Measurements from ENCODE around the gene THSD7B.

THSD7B gene

DNA sequence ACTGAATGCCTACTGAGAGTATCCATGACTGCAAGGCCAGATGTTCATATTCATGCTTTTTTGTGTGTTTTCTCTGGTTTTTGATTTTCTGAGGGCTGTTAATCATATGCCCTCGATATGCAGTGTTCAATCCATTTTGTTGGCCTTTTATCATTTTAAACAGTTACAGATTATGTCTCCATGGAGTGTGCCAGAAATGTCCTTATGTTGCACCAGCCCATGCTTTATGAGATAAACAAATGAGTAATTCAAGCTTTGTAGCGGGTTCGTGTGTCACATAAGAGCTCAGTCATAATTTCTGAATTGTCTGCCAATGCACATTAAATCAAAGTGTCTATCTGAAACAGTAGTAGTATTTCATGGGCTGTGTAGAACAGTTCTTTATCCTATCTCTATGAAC lies 583.0 kb downstream of the THSD7B start:
- DNase-seq (ENCODE audit: low read depth in 1 of 2, low spot score in 1 of 2): no peak

DNA sequence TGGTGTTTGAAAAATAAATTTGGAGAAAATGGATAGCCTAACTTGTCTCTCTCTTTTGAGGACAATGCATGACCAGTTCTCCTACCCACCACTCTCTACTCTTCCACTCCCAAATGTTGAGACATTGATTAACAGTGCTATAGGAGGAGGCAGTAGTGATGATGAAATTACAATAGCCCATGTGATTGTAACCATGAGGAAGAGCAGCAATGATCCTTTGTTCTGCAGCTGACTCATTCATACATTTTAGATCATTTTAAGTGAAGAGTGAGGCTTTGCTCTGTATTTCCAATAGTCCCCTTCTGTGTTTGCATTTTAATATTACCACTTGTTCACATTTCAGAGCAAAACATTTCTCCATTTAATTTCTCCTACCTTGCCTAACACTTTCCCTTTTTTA lies 592.3 kb downstream of the THSD7B start:
- DNase-seq (ENCODE audit: low read depth in 1 of 2, low spot score in 1 of 2): no peak

DNA sequence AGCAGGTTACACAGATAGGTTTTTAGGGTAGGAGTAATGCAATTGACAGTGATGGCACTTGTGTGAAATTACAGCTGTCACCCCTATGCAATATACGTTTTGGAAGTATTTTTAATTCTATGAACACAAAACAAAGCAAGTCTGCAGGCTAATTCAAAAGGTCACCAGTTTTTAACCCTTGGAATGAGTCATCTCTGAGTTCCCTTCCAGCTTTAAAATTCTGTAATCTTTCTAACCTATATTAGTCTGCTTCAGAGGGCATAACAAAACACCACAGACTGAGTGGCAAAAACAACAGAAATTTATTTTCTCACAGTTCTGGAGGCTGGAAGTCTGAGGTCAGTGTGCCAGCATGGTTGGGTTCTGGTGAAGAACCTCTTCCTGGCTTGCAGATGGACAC lies 602.0 kb downstream of the THSD7B start:
- DNase-seq (ENCODE audit: low read depth in 1 of 2, low spot score in 1 of 2): no peak

DNA sequence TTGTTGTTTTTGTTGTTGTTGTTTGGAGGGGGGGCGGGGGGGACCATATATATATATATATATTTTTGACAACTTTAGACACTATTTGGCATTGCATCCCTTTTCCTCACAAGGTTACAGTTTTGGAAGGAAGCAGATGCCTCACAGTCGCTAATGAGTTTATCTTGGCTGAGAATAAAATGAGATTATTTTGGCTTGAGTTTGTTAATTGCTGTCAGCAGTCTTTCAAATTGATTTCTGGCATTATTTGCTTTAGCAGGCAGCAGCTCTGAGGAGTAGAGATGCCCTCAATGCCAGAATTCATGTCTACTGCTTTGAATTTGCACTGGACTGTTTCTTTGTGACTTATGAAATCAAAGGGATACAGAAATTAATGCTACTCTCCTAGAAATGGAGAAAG lies 603.8 kb downstream of the THSD7B start:
- DNase-seq (ENCODE audit: low read depth in 1 of 2, low spot score in 1 of 2): no peak

DNA sequence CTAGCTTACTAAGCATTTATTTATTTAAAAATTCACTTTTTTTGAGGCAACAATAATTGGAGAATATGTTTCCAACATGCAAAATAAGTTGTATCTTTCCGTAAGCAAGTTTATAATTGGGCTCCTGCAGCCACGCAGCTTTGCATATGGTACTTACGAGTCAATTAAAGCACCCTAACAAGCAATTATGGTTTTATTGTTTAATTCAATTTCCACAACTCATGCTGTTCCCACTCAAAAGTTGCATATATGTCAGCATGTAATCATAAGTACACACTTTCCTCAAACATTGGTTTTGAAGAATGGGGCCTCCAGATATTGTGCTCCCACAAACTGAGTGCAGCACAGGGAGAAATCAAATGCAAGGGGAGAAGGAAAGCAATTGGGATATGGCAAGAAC lies 613.8 kb downstream of the THSD7B start:
- DNase-seq (ENCODE audit: low read depth in 1 of 2, low spot score in 1 of 2): no peak

DNA sequence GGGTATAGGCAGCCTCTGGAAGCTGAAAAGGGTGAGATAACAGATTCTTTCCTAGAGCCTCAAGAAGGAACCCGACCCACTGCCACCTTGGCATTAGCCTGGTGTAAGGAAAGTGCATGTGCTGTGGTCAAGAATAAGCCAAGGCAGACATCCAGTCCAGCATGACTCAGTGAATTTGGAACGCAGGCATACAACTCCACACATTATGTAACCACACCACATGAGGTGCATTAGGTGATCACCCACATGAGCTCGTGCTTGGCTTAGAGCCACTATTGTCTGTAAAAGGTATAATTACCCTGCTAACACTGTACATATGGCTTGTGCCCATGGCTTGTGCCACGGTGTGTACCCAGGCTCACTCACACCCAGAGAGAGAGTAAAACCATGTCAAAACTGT lies 615.3 kb downstream of the THSD7B start:
- no peak for DNase-seq (ENCODE audit: low read depth in 1 of 2, low spot score in 1 of 2)

DNA sequence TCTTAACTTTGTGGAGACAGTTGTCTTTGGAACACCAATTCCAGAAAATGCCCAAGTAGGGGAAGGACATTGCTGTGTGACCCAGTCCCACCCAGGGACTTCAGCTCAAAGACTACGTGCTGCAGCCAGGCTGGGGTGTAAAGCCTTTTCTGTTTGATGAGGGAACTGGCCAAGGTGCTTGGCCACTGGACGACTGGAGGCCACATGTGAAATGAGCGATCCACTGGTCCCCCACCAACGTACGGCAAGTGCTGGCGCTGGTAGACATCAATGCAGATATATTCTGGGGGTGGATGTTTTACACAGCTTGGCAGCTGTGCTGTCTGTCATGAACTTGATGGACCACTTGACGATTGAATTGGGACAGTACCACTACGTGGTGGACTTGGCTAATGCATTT lies 616.4 kb downstream of the THSD7B start:
- no peak for DNase-seq (ENCODE audit: low read depth in 1 of 2, low spot score in 1 of 2)

DNA sequence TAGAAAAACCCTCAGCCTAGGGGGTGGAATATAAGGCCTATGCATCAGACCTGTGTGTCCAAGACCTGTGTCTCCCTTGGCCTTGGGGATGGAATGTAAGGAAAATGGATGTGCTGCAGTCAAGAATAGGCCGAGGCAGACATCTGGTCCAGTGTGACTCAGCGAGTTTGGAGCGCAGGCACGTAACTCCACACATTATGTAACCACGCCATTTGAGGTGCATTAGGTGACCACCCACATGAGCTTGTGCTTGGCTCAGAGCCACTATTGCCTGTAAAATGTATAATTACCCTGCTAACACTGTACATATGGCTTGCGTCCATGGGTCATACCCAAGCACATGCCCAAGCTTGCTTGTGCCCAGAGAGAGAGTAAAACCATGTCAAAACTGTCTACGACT lies 618.0 kb downstream of the THSD7B start:
- no peak for DNase-seq (ENCODE audit: low read depth in 1 of 2, low spot score in 1 of 2)

DNA sequence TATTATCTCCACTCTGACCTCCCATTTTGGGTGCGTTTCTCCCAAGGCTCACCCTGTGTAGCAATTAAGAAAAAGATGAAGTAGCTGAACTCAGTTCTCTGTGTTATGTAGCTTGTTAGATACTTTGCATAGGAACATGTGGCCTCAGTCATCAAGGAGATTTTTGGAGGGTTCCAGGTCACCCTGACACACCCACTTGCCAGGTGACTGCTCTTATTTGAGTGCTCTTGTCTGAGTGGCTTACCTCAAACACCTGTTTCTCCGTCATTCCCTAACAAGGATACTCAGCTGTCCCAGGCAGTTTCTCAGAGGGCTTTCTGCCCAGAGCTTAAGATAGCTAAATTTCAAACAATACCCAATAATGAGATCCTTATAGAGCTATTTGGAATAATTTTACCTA lies 621.7 kb downstream of the THSD7B start:
- no peak for DNase-seq (ENCODE audit: low read depth in 1 of 2, low spot score in 1 of 2)

DNA sequence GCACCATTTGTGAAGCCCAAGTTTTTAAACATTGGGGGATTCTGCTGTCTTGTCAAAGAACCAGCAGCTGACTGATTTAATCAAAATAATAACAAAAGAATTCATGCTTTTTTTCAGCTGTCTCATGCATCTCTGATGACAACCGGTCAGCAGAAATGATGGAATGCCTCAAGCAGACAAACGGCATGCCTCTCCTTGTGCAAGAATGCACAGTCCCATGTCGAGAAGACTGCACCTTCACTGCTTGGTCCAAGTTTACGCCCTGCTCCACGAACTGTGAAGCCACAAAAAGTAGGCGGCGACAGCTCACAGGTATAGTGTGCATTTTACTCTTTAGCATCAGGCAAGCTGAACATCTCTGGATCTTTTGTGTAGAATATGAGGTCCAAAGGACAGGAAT lies 640.2 kb downstream of the THSD7B start:
- DNase-seq (ENCODE audit: low read depth in 1 of 2, low spot score in 1 of 2): no peak

DNA sequence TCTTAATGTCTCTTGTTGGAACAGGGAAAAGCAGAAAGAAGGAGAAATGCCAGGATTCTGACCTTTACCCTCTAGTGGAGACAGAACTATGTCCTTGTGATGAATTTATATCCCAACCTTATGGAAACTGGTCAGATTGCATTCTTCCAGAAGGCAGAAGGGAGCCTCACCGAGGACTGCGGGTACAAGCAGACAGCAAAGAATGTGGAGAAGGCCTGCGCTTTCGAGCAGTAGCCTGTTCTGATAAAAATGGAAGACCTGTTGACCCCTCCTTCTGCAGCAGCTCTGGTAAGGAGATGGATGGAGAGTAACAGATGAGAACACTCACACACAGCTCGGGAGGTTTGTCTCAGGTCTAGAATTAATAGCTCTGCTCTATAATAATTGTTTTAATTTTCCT lies 646.2 kb downstream of the THSD7B start:
- no peak for DNase-seq (ENCODE audit: low read depth in 1 of 2, low spot score in 1 of 2)

DNA sequence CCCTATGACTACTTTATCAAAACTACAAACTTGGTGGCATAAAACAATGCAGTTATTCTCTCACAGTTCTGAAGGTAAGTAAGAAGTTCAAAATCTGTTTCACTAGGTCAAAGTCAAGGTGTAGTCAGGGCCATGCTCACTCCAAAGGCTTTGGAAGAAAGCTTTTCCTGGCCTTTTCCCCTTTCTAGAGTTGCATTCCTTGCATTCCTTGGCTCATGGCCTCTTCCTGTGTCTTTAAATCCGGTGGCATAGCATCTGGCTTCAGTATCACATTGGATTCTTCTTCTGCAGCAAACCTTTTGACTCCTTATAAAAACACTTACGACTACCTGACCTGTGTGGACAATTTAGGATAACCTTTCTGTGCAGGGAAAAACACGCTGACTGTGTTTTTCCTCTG lies 655.4 kb downstream of the THSD7B start:
- no peak for DNase-seq (ENCODE audit: low read depth in 1 of 2, low spot score in 1 of 2)

DNA sequence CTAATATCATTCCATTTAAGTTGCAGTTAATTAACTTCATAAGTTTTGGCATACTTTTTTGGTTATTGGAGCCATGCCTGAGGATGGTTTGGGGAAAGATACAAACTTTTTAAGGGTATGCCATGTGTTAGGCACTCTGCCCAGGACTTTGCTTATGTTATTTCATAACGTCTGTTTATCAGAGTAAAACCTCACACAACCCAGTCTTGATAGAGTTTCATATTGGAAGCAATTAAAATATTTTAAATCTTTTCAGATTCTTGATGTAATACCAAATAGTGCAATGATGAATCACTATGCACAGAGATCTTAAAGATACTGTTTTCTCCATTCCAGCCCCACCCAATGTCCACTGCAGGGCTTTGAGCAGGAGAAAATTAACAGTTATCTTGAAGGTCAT lies 669.8 kb downstream of the THSD7B start:
- DNase-seq (ENCODE audit: low read depth in 1 of 2, low spot score in 1 of 2): no peak

DNA sequence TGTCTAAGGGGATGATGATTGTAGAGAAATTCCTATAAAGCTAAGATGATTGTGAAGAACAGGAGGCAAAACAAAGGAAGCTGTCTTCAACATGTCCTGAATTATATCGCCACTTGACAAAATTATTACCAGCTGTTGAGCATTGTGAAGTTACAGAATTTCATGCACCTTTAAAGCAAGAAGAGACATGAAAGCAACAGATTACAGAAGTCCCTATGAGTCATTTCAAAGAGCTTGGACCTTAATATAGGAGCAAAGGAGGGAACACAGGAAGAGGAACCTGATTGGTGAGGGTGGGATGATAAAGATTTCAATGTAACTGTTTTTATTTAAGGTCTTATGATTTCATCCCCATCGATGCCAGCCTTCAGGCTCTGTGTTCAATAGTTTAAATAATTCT lies 672.0 kb downstream of the THSD7B start:
- DNase-seq (ENCODE audit: low read depth in 1 of 2, low spot score in 1 of 2): no peak

DNA sequence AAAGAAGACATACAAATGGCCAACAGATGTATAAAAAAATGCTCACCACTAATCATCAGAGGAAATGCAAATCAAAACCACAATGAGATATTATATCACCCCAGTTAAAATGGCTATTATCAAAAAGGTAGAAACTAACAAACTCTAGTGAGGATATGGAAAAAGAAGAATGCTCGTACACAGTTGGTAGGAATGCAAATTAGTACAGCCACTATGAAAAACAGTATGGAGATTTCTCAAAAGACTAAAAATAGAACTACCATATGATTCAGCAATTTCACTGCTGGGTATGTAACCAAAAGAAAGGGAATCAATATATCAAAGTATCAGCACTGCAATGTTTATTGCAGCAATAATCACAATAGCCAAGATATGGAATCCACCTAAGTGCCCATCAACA lies 679.6 kb downstream of the THSD7B start:
- DNase-seq (ENCODE audit: low read depth in 1 of 2, low spot score in 1 of 2): no peak

DNA sequence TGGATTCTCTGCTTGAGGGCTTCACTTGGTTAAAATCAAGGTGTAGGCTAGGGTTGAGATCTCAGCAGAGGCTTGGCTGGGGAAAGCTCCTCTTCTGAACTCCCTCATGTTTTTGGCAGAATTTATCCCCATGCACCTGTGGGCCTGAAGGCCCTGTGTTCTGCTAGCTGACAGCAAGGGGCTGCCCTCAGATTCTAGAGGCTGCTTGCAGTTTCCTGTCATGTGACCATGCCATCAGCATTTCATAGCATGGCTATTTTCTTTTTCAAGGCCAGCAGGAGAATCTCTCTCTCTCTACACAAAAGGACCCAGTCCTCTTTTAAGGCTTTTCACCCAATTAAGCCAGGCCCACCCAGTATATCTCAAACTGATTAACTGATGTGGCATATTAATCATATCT lies 684.1 kb downstream of the THSD7B start:
- DNase-seq (ENCODE audit: low read depth in 1 of 2, low spot score in 1 of 2): no peak

DNA sequence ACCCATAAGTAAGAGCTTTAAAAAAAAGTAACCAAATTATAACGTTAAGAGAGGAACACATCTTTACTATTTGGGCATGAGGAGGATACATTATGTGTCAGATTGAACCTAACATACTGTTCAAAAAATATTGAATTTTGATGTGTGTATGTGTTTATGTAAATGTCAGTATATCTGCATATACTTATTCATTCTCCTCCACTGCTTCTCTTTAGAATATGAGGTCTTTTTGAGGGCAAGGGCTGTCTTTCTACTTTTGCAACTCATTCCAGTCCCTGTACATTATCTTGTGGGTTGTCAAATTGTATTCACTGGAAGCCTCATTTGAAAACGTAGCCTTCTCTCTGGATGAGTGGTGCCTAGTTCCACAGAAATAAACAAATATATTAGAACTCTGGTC lies 689.5 kb downstream of the THSD7B start:
- no peak for DNase-seq (ENCODE audit: low read depth in 1 of 2, low spot score in 1 of 2)

DNA sequence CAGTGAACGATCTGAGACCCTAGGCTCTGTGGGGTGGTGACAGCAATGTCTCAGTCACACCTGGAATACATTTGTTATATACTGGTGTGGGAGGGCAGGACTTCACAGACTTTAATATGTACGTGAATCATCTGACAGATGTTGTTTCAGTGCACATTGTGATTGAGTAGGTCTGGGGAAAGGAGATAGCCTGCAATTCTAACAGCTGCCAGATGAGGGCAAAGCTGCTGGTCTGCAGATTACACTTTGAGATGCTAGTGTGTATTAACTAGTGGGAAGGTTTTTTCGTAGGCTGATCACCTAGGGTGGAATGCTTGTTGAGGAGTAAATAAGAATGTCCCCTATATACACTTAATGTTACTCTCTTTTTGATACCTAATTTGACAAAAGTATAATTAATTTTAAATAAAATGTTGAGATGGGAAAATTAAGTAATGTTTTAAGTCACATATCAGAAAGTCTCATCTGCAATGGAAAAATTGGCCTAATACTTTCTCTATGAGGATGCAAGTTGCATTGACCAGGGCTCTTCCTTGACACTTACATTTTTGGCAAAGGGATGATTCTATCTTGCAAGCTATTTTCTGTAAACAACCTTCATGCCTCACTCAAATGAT lies 702.0 kb downstream of the THSD7B start:
- no peak for DNase-seq (ENCODE audit: low read depth in 1 of 2, low spot score in 1 of 2)

DNA sequence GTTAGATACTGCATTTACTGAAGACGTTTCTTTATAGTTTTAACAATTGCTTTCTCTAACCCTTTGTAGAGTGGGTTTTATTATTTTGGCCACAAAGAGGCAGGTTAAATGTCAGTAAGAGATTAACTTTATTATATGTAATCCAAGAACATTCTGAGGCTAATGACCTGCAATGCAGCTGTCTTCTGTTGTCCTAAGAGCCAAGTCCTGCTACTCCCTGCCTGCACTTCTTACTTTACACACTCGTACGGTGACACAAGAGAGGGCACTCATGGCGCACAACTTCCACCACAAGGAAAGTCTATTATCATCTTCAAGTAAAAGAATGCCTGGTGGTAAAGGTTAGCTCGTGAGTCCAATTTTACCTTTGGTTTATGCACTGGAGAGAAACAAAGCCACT lies 727.9 kb downstream of the THSD7B start:
- DNase-seq (ENCODE audit: low read depth in 1 of 2, low spot score in 1 of 2): no peak

DNA sequence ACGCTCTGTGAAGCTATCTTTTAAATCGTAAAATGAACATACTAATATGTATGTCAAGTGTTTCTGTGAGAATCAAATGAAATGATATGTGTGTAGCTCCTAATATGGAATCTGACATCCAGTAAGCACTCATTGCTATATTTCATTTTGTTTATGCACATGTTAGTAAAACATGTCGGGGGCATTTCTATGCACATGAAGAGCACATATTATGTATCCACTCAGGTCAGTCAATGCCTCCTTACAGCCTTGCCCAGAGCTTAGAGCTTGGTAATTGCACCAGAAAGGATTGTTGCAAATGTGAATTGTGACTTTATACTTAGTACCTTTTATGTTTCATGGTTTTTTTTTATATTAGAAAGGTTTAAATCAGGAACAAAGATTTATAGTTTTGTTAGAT lies 735.3 kb downstream of the THSD7B start:
- DNase-seq (ENCODE audit: low read depth in 1 of 2, low spot score in 1 of 2): no peak

DNA sequence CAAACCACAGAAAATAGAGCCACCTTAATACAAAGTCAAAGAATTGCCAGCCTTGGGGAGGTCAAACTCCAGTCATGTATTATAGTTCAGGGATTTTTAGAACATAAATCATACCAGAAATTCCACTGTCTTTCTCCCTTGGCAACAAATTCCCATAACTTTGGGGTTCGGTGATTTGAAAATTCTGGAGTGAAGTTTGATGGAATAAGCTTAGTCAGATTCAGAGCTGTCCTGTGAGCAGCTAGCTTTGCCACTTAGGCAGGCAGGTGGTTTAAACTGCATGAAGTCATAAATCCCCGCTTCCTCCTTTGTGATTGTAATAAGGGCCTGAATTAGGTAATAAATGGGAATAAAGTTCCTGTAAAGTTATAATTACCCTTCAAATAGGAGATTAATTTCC lies 741.9 kb downstream of the THSD7B start:
- DNase-seq (ENCODE audit: low read depth in 1 of 2, low spot score in 1 of 2): no peak

DNA sequence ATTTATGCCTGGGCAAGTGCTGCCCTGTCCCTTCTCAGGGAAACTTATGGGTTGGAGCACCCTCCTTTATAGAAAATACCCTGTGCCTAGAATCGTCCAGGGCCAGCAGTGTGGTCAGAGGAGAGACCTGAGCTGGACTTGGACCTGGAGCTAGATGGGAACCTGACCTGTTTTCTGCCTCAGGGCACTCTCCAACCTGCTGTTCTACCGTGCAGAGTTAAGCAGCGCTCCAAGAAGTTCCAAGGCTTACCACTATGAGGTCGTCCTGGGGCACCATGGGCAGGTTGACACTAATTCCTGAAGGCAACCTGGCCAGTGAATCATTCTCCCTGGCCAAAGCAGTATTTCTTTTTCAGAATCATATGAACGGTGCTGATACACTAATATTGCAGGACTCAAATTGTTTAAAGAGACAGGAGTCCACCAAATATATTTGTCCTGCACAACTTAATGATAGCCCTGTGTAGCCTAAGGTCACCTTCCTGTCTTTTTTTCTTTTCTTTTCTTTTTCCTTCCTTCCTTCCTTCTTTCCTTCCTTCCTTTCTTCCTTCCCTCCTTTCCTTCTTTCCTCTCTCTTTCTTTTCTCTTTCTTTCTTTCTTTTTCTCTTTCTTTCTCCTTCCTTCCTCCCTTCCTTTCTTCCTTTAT lies 743.5 kb downstream of the THSD7B start:
- no peak for DNase-seq (ENCODE audit: low read depth in 1 of 2, low spot score in 1 of 2)

DNA sequence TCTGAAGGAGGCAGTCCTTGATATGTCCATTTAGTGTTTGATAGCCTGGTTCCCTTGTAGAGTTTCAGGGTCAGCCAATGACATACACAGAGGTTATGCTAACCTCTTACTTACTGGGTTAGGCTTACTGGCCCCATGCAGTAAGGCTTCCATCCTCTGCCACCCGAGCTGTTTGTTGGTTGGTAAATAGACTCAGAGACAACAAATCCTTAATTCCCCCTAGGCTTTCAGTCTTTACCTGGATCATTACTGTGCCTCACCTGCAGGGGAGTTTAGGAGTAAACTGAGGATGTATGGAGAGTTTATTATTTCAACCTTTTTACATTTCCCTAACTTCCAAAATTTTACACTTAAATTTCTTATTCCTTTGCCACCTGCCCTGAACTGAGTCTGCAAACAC lies 746.2 kb downstream of the THSD7B start:
- DNase-seq (ENCODE audit: low read depth in 1 of 2, low spot score in 1 of 2): no peak
